ENCODE measurements around the gene PMFBP1. TPM values are rescaled to one million over a fixed set of nuclear protein-coding genes. Genes with fewer than 3 reads are reported as not detected.

The PMFBP1 gene
- total and polyA plus RNA-seq, 2 of the 4 experiments (the other 2 are of a cell fraction) = under 0.01 TPM; not detected in 1

DNA sequence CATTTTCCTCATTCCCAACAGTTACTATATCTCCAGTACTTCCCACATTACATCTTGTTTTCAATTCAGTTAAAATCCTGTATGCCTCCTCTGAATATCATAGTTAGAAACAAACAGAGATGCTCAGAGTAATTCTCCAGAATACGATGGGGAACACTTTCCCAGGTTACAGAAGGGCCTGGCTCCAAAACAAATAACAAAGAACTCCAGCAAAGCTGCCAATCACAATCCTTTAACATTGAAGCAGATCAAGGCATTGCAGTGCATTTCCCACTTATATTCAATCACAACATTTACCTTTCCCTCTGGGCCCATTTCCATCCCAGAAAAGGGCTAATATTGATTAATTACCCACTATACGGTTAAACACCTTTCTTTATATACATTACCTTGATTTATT, 29.4 kb upstream of the PMFBP1 start:
- Histone ChIP-seq H4K8ac (ENCODE audit: low read depth in 2 of 2, low read length in 2 of 2) (no peak overlapping the region), H4K91ac (ENCODE audit: insufficient read depth, low read depth, low read length) (no peak overlapping the region), H3K36me3 (ENCODE audit: control insufficient read depth, insufficient read depth, low read length) (no peaks in the 10 kb centered on the region), H3K56ac (ENCODE audit: extremely low read depth, insufficient read depth, low read length) (no peak overlapping the region), H2BK15ac (ENCODE audit: low read depth, low read length) (no peak overlapping the region), H3K23ac (ENCODE audit: low read depth, low read length) (no peak overlapping the region), H3K27me3 (ENCODE audit: control insufficient read depth, insufficient read depth, low read length) (peaks cover 1% of the 10 kb centered on the region; the same call in 1 of the 2 replicates), H3K4ac (ENCODE audit: low read depth, low read length) (no peak overlapping the region), H4K20me1 (ENCODE audit: insufficient read depth, low read length) (no peaks in the 10 kb centered on the region), H3K79me1 (ENCODE audit: low read depth in 1 of 2, low read length in 2 of 2) (no peaks in the 10 kb centered on the region), H3K9me1 (ENCODE audit: insufficient read depth, low read length) (no peaks in the 10 kb centered on the region), H2BK20ac (ENCODE audit: low read depth, low read length) (no peak overlapping the region), H3K14ac (replicated peaks; ENCODE audit: low read depth, low read length) (no peak overlapping the region), H4K5ac (ENCODE audit: low read depth, low read length) (no peak overlapping the region), H3K27ac (ENCODE audit: insufficient read depth, low read length) (no peak overlapping the region), H3K4me1 (ENCODE audit: control insufficient read depth, insufficient read depth, low read length) (no peaks in the 10 kb centered on the region), H3K4me2 (ENCODE audit: low read depth, low read length) (no peak overlapping the region), H3K9me3 (ENCODE audit: control insufficient read depth, insufficient read depth, low read length) (no peaks in the 10 kb centered on the region), H2AK9ac (replicated peaks; ENCODE audit: low read depth, low read length, poor library complexity) (no peak overlapping the region), H2AK5ac (ENCODE audit: low read depth, low read length) (no peak overlapping the region), H2BK5ac (ENCODE audit: low read depth, low read length, poor library complexity, severe bottlenecking) (no peak overlapping the region), H3K4me3 (ENCODE audit: insufficient read depth, low read depth, low read length) (no peak overlapping the region), H2BK120ac (ENCODE audit: low read depth, low read length) (no peak overlapping the region), H3K18ac (ENCODE audit: low read depth, low read length) (no peak overlapping the region), H2AFZ (replicated peaks; ENCODE audit: low read length, poor library complexity) (no peak overlapping the region), H3K9ac (ENCODE audit: low read depth, low read length) (no peak overlapping the region)
- ChIA-PET POLR2A (ENCODE audit: unreplicated experiment) (no interaction called here), CTCF (no interaction called here)
- WGBS, 2 experiments (ENCODE audit: extremely low coverage in 2 of 2, insufficient read length in 1 of 2) = no CpG with 5 or more reads among the region's 2 CpGs
- no TSS peak for BruUV-seq (replicated peaks)
- intact Hi-C loops (cut with micrococcal nuclease) = no loop called here
- dilution Hi-C loops (cut with HindIII; ENCODE audit: low sequenced_read_pairs, unreplicated experiment) = no loop called here
- no peak for ATAC-seq (ENCODE audit: low read depth)
- TF ChIP-seq, protein P1, sequence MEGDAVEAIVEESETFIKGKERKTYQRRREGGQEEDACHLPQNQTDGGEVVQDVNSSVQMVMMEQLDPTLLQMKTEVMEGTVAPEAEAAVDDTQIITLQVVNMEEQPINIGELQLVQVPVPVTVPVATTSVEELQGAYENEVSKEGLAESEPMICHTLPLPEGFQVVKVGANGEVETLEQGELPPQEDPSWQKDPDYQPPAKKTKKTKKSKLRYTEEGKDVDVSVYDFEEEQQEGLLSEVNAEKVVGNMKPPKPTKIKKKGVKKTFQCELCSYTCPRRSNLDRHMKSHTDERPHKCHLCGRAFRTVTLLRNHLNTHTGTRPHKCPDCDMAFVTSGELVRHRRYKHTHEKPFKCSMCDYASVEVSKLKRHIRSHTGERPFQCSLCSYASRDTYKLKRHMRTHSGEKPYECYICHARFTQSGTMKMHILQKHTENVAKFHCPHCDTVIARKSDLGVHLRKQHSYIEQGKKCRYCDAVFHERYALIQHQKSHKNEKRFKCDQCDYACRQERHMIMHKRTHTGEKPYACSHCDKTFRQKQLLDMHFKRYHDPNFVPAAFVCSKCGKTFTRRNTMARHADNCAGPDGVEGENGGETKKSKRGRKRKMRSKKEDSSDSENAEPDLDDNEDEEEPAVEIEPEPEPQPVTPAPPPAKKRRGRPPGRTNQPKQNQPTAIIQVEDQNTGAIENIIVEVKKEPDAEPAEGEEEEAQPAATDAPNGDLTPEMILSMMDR (conservative IDR thresholded peaks at IDR 0.05; ENCODE audit: low read depth, low read length) = no peak
- in situ Hi-C loops (cut with MboI; ENCODE audit: low sequenced_read_pairs) = no loop called here
- DNase-seq = no peak

All from IMR-90 (cell line).